GM18519 (cell line): Measurements from ENCODE around the gene FLT1.

Source experiments
- ATAC-seq: cut with Tn5 transposase; IDR thresholded peaks from one replicate; pipeline ENCODE4 v1.9.1; 2021; ENCODE audit warnings: mild to moderate bottlenecking, moderate library complexity; ENCODE audit not compliant: unreplicated experiment, low FRiP score

Gene FLT1

DNA sequence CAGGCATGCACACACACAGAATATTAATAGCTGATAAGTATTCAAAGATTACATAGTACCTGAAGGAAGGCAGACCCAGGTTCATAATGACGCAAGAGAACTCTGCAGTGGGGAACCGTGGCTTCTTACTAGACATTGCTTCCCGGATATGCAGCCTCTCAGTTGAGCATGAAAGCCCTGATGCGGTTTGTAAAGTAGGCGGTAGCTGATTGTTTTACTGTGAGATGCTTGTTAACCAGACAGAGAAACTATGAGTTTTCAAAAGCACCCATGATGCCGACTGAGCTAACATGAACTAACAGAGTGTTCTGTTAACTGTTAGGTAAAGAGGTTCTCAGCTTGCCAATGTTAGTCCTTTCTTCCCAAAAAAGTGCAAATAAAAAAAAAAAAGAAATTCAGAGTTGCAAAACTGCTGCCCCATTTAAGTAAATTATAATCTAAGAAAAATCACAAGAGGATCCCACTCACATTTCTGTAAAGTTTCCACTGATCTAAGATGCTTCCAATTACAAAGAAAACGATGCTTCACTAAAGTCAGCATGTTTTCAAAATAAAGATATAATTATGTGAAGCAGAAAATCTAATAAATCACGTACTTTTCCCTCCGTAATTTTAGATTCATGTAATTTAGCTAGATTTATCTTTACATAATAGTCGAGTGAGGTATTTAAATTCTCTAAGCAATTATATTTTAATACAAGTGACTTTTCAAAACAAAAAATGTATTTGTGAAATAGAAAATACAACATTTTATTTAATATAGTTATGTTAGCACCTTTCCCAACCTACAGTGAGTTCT, 2.2 kb downstream of the FLT1 start:
- no peak for ATAC-seq

DNA sequence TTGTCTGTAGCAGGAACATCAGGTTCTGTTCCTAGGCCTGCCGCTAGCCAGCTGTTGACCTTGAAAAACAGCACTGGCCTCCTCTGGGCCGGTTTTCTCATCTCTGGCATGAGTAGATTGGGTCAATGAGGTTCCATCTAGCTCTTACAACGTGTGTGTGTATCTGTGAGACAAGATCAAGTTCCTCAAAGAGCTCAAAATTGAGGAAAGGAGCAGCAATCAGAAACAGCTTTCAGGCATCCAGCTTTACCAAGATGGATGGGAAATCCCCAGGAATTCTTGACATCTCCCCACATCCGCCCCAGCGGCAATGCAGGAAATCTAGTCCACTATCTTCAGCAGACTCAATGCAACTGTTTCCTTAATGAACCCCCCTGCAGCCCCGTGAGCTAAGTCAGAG, 4.9 kb downstream of the FLT1 start:
- no peak for ATAC-seq

DNA sequence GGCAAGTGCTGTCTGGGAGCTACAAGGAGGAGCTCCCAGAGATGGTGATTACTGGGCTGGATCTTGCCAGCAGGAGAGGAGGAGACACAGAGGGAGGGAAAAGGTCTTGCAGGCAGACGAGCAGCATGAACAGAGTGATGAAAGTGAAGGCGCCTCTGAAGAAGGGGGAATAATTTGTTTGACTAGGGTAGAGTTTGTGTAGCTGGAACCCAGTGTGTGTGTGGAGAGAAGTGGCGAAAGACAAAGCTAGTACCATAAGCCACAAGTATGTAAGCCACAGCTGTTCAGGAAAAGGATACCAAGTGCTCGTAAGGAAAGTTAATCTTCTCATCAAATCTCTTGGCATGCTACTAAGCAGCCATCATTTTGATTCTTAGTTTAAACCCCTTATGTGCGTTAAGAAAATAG, 5.4 kb downstream of the FLT1 start:
- no peak for ATAC-seq

DNA sequence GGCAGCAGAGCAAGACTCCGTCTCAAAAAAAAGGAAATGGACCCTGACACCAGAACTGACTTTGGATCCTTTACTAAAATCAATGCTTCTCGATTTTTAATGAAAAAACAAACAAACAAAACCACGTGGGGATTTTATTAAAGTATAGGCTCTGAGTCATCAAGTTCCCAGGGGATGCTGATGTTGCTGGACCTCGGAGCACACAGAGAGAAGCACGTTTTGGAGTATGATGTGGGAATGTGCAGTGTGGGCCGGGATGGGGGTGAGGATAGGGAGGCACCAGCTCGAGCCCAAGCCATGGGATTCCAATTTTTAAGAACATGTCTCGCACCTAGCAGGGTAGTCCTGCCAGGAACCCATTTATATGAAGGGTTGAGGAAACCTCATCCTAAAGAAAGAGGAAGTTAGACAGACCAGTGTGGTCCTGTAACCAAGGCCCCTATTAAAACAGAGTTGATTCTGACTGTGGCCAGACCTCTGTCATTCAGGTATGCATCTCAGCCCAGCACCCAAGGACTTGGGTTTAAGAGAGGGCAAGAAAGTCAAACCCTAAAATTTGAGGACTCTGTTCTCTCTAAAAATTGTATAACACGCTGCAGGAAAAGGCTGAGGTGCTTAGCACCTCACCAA, 6.4 kb downstream of the FLT1 start:
- ATAC-seq, result no peak

DNA sequence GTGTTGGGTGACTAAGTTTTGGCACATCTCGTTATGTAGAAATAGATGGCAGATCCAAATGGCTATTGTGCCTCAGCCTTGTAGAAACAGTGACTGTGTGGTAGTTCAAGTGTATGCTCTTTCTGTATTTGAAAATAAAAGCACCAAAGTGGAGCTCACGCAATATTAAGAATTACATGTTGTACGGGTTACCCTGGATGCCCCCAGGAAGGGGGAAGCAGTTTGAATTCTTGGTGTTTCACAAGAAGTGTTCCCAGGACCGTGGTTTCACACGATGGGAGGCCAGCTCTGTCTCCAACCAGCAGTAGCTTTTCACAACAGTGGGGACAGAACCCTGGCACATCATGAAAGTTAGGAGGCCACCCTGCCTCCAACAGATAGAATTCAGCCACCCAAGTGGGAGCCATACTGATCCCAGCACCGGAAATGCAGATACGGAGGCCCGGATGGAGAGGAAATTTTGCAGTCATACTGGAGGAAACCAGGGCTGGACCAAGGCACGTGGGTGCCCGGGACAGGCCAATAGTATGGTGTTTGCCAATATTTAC, 8.9 kb downstream of the FLT1 start:
- no peak for ATAC-seq

DNA sequence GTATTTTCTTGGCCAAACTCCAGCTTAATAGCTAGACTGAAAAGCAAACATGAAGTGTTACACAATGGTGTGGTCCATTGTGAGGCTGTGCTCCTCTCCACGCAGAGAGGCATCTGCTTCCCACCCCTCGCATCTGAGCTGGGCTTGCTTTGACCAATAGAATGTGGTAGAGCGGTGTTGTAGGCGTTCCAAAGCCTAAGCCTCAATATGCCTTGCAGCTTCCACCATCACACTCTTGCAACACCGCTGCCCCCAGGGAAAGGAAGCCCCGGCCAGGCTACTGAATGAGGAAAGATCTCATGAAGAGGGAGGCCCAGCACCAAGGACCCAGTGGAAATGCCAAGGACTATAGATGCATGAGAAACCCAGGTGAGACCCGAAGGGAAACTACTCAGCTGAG, 9.4 kb downstream of the FLT1 start:
- no peak for ATAC-seq

DNA sequence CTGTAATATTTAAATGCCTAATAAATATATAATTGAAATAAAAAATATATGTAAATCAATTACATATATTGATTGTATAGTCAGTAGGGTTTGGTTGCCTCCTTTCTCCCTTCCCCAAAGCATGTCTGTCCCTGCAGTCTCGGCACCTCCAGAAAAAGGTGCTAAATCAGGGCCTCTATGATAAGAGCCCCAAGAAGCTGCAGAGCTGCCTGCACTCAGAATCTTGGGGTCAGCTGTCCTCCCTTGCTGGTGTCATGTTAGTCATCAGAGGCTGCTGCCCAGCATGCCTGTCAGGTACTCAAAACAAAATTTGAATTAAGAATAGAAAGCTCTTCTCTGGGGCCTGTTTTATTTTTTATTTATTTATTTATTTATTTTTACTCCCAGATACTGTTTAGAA, 9.8 kb downstream of the FLT1 start:
- ATAC-seq, result no peak

DNA sequence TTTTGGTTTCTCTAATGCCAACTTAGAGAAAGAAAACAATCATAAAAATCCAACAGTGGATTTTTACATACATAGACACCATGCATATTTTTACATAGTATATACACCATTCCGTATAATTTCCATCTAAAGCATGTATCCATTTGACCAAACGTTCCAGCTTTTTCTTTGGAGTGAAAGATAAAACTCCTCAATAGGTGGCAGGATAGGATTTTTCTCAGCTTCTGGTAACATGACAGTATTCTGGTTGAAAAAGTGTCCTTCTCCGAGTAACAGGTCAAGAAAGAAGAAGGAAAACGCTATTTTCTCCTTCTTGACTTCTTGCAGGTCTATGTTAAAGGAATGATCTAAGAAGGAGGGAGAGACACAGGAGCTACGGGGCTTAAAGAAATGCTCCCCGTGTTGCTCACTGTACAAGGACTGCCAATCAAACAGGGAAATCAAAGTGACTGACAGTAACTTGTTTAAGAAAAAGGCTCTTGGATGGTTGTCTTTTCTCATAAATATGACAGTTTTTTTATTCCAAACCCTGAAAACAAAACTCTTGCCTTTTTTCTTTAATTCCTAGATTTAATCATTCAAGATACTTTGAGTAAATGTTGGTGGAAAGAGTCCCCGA, 11.5 kb downstream of the FLT1 start:
- no peak for ATAC-seq

DNA sequence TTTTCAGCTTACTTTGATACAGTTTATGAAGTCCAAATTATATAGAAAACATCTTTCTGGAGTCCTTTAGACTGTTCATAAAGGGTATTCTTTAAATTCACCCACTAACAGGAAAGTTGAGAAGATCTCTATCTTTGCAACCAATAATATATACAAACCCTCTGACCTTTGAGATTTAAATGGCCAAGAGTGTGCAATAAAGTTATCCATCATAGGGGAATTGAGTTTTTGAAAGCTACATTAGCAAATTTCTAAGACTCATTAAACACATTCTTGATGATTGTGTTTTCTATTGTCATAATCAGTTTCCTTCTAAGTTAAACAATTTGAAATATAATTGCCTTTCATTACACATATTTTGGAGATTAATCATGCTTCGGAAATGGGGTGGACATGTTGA, 15.9 kb downstream of the FLT1 start:
- no peak for ATAC-seq

DNA sequence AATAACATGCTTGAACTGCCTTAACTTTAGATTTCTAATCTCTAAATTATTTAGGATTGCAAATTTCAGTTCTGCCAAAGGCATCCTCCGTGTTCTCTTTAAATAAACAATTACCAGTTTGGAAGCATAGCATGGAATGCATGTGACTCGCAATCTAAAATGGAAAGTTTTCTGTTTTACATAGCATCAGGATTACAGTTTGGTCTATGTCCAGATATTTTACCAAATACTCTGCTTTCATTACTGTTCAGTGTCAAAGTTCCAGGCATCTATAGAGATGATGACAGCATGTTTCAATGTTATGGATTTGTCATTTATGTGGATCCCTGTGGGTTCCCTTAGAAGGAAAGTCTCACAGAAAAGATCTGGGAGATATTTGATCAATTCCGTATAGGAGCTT, 16.8 kb downstream of the FLT1 start:
- no peak for ATAC-seq

DNA sequence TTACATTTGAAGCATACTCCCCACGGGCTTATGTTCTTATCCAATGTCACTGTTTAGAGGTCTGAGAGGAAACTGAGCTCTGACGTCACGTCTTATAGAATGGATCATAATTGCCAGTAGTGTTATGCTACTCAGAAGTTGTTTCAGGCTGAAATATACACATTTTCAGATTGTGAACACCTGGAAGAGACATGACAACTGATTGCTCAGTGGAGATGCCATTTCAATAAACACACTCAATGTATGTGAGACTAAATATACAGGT, 17.3 kb downstream of the FLT1 start:
- ATAC-seq, result no peak

DNA sequence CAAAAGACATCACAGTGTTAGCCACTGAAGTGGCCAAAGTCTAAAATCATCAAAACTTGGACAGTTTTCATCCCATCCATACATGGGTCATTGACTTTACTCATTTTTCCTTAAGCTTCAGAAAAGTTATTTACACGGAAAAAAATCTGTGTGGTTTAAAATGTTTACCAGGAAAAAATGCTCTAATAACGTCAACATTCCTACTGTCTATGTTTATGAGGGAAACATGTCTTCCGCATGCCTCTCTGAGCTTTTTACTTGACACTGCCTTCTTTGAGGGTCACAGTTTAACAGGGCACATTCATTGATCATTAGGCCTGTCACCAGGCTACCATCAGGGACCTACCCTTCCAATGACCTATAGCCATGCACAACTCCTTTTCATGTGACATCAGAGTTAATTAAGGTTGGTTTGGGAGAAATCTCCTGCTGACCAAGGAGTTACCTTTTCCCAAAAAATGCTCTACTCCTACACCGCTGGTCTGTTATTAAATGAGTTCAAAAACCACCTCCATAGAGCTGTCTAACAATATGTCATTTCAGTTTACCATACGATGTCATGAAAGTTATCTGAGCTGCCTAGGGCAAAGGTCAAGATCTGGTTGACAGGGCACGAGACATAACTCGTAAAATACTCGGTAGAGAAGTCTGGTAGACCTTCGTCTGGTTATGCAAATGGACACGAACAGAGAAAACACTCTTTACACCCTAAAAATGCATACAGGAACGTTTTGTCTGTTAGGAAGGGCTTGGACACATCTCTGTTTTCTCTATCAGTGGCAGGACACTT, 17.8 kb downstream of the FLT1 start:
- ATAC-seq, result no peak

DNA sequence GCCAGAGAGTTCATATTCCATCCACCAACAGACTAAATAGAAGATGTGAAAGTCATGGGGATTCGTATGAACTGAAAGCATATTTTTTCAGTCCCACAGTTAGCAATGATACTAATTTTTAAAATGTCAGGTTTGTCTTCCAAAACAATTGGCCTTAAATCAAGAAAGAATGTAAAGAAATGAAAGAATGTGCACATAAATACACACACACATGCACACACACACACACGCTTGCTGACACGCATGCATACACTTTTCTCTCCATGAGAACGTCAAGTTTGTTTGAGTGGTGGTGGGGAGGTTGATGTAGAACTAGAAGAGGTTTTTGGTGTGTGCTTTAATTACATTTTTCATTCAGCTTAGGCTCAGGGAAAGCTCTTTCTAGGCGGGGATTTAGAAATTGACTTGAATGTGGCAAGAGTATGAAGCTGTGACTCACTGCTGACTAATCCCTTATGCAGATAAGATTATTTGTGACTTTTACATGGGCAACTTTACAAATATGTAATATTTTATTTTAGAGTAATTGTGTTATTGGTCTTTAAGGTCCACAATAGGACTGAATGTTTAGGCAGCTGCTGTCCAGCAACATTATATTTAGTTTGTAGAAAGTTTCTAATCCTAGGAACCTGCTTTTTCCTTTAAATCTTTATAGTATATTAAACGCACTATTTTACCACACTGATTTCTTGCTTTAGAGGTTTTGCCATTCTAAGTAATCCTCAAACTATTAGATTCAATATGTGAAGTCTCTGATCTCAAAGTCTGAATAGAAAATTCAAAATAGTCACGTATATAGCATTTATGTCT, 18.8 kb downstream of the FLT1 start:
- ATAC-seq, result no peak

DNA sequence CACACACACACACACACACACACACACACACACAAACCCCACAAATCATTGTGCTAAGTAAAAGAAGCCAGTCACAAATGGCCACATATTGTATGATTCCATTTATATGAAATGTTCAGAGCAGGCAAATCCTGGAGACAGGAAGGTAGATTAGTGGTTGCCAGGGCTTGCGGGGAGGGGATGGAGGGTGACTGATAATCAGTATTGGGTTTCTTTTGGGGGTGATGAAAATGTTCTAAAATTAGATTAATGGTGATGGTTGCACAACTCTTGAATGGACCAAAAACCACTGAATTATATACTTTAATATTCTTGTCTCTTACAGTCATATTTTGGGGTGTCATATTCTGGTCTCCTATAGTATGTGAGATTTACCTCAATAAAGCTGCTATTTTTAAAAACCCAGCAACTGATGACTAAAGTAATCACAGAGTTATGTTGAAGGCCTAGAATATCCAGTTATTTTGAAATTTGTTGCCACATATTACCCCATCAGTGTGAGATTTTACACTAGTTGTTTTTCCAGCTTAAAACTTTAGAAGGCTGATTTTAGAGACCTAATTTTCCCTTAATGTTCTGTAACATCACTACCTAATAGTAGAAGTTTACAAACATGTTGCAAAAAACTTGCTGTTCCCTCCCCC, 20.3 kb downstream of the FLT1 start:
- ATAC-seq, result no peak

DNA sequence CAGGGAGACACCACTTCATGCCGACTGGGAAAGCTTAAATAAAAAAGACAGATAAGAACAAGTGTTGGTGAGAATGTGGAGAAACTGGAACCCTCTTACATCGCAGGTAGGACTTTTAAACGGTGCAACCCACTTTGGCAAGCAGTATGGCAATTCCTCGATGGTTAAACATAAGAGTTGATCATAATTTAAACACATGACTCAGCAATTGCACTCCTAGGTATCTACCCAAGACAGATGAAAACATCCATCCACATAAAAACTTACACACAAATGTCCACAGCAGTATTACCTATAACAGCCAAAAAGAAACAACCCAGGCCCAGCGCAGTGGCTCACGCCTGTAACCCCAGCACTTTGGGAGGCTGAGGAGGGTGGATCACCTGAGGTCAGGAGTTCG, 21.9 kb downstream of the FLT1 start:
- no peak for ATAC-seq

DNA sequence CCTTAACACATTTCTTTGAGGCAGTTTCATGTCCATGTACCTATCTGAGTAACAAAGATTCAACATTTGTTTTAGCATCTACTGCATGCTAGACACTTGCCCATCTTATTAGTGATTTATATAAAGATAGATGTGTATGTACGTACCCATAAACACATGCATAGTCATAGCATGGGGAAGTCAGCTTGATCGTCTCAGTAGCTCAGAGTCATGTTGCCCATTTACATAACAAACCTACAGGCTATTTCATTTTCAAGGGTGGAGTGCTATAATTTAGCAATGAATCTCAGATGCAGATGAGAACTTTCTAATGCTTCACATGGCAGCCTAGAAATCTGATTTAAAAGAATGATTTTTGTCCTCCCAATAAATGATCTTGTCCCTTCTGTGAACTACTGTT, 23.5 kb downstream of the FLT1 start:
- ATAC-seq, result no peak

DNA sequence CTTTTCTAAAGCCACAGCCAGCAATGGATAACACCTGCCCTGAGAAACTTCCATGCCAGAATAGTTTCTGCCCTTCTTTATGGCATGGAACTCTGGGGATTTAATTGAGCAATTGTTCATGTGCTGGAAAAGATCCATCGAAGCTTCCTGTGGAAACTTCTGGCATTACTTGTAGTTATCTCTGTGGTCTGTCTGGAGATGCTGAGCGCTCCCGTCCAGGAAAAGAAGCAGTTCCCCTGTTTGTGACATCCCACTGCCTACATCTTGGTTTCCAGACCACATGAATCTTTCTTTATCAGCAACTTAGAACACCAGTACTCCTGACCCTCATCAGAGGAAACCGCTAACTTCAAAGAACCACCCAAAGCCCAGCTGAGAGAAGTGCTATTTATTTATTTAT, 24.6 kb downstream of the FLT1 start:
- no peak for ATAC-seq

DNA sequence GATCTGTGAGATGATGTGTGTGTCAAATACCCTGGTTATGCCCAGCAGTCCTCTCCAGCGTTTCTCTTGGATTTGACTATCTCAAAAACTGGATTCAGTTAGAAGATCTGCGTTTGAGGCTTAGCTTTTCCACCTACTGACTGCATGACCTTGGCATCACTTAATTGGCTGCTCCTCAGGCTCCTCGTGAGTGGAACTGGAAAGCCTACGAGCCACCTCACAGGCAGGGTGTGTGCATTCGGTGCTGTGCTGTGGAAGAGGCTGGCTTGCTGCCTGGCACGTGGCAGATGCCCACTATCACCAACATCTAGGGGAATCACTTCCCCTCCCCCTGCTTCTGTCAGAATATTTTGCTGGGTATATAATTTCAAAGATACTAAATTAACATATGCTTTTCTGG, 25.6 kb downstream of the FLT1 start:
- no peak for ATAC-seq

DNA sequence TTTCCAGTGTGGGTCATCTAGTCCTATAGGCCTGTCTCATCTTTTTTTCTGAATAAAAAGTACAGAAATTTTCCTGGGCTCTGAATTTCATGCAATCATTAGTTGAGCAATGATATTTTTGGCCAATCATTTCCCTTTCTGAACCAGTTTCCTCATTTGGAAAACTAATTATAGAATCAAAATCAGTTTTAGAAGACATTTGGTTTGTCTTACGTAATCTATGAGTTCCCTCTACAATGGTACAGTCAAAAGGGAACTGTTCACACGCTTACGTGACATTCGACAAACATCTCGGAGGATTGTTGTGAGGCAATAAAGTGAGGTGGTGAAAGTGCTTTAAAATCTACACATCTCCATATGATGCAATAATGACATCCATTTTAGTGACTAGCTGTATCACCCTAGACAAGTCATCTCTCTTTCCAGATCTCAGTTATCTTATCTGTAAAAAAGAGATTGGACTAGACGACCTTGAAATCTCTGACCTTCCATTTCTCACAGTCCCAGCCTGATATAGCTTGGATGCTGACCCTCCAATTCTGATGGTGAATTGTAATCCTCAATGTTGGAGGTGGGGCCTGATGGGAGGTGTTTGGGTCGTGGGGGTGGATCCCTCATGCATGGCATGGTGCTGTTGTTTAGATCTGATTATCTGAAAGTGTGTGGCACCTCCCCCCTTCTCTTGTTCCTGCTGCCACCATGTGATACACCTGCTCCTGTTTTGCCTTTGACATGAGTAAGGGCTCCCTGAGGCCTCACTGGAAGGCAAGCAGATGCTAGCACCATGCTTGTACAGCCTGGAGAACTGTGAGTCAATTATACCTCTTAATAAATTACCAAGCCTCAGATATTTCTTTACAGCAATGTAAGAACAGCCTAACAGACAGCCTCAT, 26.7 kb downstream of the FLT1 start:
- no peak for ATAC-seq
